Adrenal gland (tissue), 12 donors: Measurements from ENCODE around the gene CIART. TPM values are rescaled to one million over a fixed set of nuclear protein-coding genes. Genes with fewer than 3 reads are reported as not detected.

Source experiments
- DNase-seq, 7 donors: peaks; one replicate each; pipeline ENCODE4 v3.0.0-alpha.2; 2019 to 2020
- H3K27ac ChIP-seq, 5 donors: fragments of 200-600 bp; sonication (generic) in 4 of 5; 1 replicate in 3 of 5; 2 replicates in 2 of 5; pipeline versions ENCODE4 v1.5.1 to v1.8.0; 2016 to 2020; ENCODE audit warnings: mild to moderate bottlenecking in 1 of 5
- H3K27me3 ChIP-seq: fragments of 200-600 bp; 2 replicates; pipeline ENCODE4 v1.8.0; 2021
- H3K36me3 ChIP-seq, 2 donors: fragments of 200-600 bp; replicated peaks in 1 of 2; 1 replicate in 1 of 2; 2 replicates in 1 of 2; pipeline versions ENCODE4 v1.5.1 to v1.8.0; 2018 to 2022
- H3K4me1 ChIP-seq, 2 donors: fragments of 200-600 bp; replicated peaks in 1 of 2; 1 replicate in 1 of 2; 2 replicates in 1 of 2; pipeline versions ENCODE4 v1.5.1 to v1.8.0; 2018 to 2021
- H3K4me3 ChIP-seq, 4 donors: fragments of 200-600 bp; sonication (generic) in 3 of 4; one replicate each; pipeline ENCODE4 v1.5.1; 2016 to 2018
- H3K9me3 ChIP-seq, 3 donors: fragments of 200-600 bp; sonication (generic) in 1 of 3; replicated peaks in 1 of 3; 1 replicate in 2 of 3; 2 replicates in 1 of 3; pipeline versions ENCODE4 v1.5.1 to v1.8.0; 2016 to 2021
- CTCF ChIP-seq, 6 experiments: fragments of 450-650 bp in 4 of 6; fragments of 200-600 bp in 2 of 6; sonication (generic) in 1 of 6; IDR thresholded peaks; 1 replicate in 5 of 6; 2 replicates in 1 of 6; pipeline versions ENCODE4 v1.5.1 to v1.8.0; 2016 to 2021; ENCODE audit warnings: antibody characterized with exemption in 6 of 6, mild to moderate bottlenecking in 2 of 6, moderate library complexity in 1 of 6
- POLR2A ChIP-seq, 2 donors: fragments of 450-650 bp; IDR thresholded peaks; one replicate each; pipeline ENCODE4 v1.6.1; 2017; ENCODE audit warnings: antibody characterized with exemption in 2 of 2, mild to moderate bottlenecking in 2 of 2, moderate library complexity in 1 of 2
- WGBS, 4 donors: extraction: QIAGEN DNeasy Blood & Tissue Kit in 2 of 4; methylation state at CpG; one replicate each; pipeline versions ENCODE4 v1.1.5 to v1.1.7; 2013 to 2017; 5-methylcytosine and 5-hydroxymethylcytosine counted together
- intact Hi-C, 2 donors: fragments of 100-400 bp; cut with DNase I; formaldehyde crosslinking; loops; one replicate each; pipeline versions ENCODE4 v1.14.1 to v1.15.0; 2022 to 2023
- polyA plus RNA-seq, 3 donors: library from polyadenylated mRNA; stranded (reverse); fragments of 200-250 nt in 2 of 3; fragments of 350-450 nt in 1 of 3; fragmentation: Illumina TruSeq in 1 of 3; extraction: RNeasy Lipid Tissue Mini Kit (QIAGEN cat#74804) in 1 of 3; gene quantifications; one replicate each; pipeline ENCODE4 v1.2.3, GENCODE V29; 2013 to 2014
- total RNA-seq, 9 donors: library from RNA; depleted of rRNA in 4 of 9; stranded (reverse); fragments of >200 nt in 4 of 9; fragments of 120-200 nt in 1 of 9; fragmentation: NEBNext Ultra II Directional in 1 of 9; extraction: Animal tissue kit (Norgen Biotek cat#: 25700) in 1 of 9; gene quantifications; one replicate each; pipeline versions ENCODE4 v1.1.0 to v1.2.4, GENCODE V29; 2013 to 2023
- donor health status: healthy with polysubstance abuse.
- donor health status: Bipolar disorder and iron deficiency.
- donor health status: DM: yes; HTN: yes; CAD: no.
- donor health status: DM: no; HTN: no; CAD: no.
- donor health status: DM: no; HTN: no; CAD: no.
- donor health status: DM: yes; HTN: yes; CAD: no.

CIART gene
- total and polyA plus RNA-seq, 12 donors = 4.4 to 24.6 (median 9.2) TPM

GRCh38 chr1:150234309-150234565 lies 48.1 kb upstream of the CIART start:
- Histone ChIP-seq H3K27ac (peak overlapping the region; percentile 97 to 99 (median 98)), H3K27me3 (no peaks in the 10 kb centered on the region), H3K36me3 (peaks cover 0 to 8% of the 10 kb centered on the region in 2 donors), H3K9me3 (no peaks in the 10 kb centered on the region), H3K4me1 (peaks cover 4 to 17% of the 10 kb centered on the region in 2 donors), H3K4me3 (peak overlapping the region in 3 of 4 donors; percentile 70 to 90 (median 72))
- 0 to 1% (median 0%) methylated on average over 9 of the region's 9 CpGs for WGBS, 4 donors
- TF ChIP-seq CTCF (IDR thresholded peaks at IDR 0.05) (no peak), POLR2A (IDR thresholded peaks at IDR 0.05) (no peak)
- intact Hi-C loops = no loop called here
- DNase-seq = no peak

GRCh38 chr1:150234566-150235293 lies 47.6 kb upstream of the CIART start:
- H3K27ac ChIP-seq = peak overlapping the region; percentile 97 to 99 (median 98)
- WGBS, 4 donors = 0% methylated on average over 17 to 78 of the region's 78 CpGs
- TF ChIP-seq POLR2A (IDR thresholded peaks at IDR 0.05) = peak; percentile 48 to 85
- no peak for TF ChIP-seq CTCF (IDR thresholded peaks at IDR 0.05)
- no peaks in the 10 kb centered on the region for H3K9me3 ChIP-seq
- H3K36me3 ChIP-seq = peaks cover 0 to 3% of the 10 kb centered on the region in 2 donors
- peak; percentile 85 to 91 (median 88) for DNase-seq
- intact Hi-C loops = no loop called here
- no peaks in the 10 kb centered on the region for H3K27me3 ChIP-seq
- peak overlapping the region; percentile 70 to 90 (median 79) for H3K4me3 ChIP-seq
- peaks cover 4 to 17% of the 10 kb centered on the region in 2 donors for H3K4me1 ChIP-seq

GRCh38 chr1:150235294-150235851 lies 47.0 kb upstream of the CIART start:
- H3K27ac ChIP-seq = peak overlapping the region; percentile 97 to 99 (median 98)
- peak in 6 of 7 donors; percentile 35 to 66 (median 44) for DNase-seq
- 0 to 2% (median 0%) methylated on average over 11 to 27 of the region's 27 CpGs for WGBS, 4 donors
- H3K27me3 ChIP-seq = no peaks in the 10 kb centered on the region
- peaks cover 4 to 17% of the 10 kb centered on the region in 2 donors for H3K4me1 ChIP-seq
- TF ChIP-seq POLR2A (IDR thresholded peaks at IDR 0.05) (no peak), CTCF (IDR thresholded peaks at IDR 0.05) (no peak)
- intact Hi-C loops = no loop called here
- no peaks in the 10 kb centered on the region for H3K9me3 ChIP-seq
- peak overlapping the region; percentile 70 to 90 (median 79) for H3K4me3 ChIP-seq
- peaks cover 0 to 3% of the 10 kb centered on the region in 2 donors for H3K36me3 ChIP-seq

GRCh38 chr1:150235852-150236613 lies 46.3 kb upstream of the CIART start, which contains the start of gene ANP32E:
Gene ANP32E, minus strand, starts transcription at chr1:150236112. Its CDS starts 326 bp downstream, at chr1:150235786.
- peak; percentile 94 to 99 (median 97) for DNase-seq
- peaks cover 4 to 17% of the 10 kb centered on the region in 2 donors for H3K4me1 ChIP-seq
- H3K9me3 ChIP-seq = no peaks in the 10 kb centered on the region
- intact Hi-C loops = no loop called here
- TF ChIP-seq CTCF (IDR thresholded peaks at IDR 0.05) = peak in 3 of 6 experiments; percentile 46 to 57 (median 49)
- TF ChIP-seq POLR2A (IDR thresholded peaks at IDR 0.05) = peak; percentile 82 to 96
- H3K27ac ChIP-seq = peak within 1 kb of the TSS; percentile 97 to 99 (median 98)
- H3K4me3 ChIP-seq = peak within 1 kb of the TSS; percentile 70 to 90 (median 79)
- peaks cover 0 to under 1% of the 10 kb centered on the region in 2 donors for H3K36me3 ChIP-seq
- no peaks in the 10 kb centered on the region for H3K27me3 ChIP-seq
- WGBS, 4 donors = 0 to 1% (median 0%) methylated on average over 32 to 33 of the region's 33 CpGs
